SU-DHL-6 (cell line): ENCODE data around the gene ZNF627.

Experiments
- H2AFZ ChIP-seq: fragments of 200-600 bp; sonication (generic); 2 replicates; pipeline ENCODE4 v1.6.1; 2014; ENCODE audit warnings: low read depth, mild to moderate bottlenecking, moderate library complexity, mixed read lengths, antibody characterized with exemption, low read length; ENCODE audit not compliant: severe bottlenecking
- H3F3A ChIP-seq: fragments of 200-600 bp; shearing (Covaris generic); 2 replicates; pipeline ENCODE4 v1.6.0; 2016; ENCODE audit warnings: antibody characterized with exemption, mild to moderate bottlenecking; ENCODE audit not compliant: insufficient read depth
- H3K27ac ChIP-seq: fragments of 200-600 bp; sonication (generic); 2 replicates; pipeline ENCODE4 v1.5.1; 2016; ENCODE audit warnings: low read depth, mild to moderate bottlenecking, low read length, moderate library complexity, mixed read lengths
- H3K27me3 ChIP-seq: fragments of 200-600 bp; sonication (generic), shearing (Covaris generic); 2 replicates; pipeline ENCODE4 v1.6.0; 2014; ENCODE audit warnings: mild to moderate bottlenecking, low read length
- H3K36me3 ChIP-seq: fragments of 200-600 bp; sonication (generic); 2 replicates; pipeline ENCODE4 v1.6.1; 2014; ENCODE audit warnings: mild to moderate bottlenecking, low read length, mixed read lengths
- H3K4me2 ChIP-seq: fragments of 300-600, 200-600 bp; shearing (Covaris generic), sonication (generic); 2 replicates; pipeline ENCODE4 v1.6.0; 2014; ENCODE audit warnings: low read length, low read depth, mild to moderate bottlenecking; ENCODE audit not compliant: poor library complexity, severe bottlenecking
- H3K4me3 ChIP-seq: fragments of 200-600 bp; sonication (generic); 2 replicates; pipeline ENCODE4 v1.5.1; 2014; ENCODE audit warnings: antibody characterized with exemption, low read length, mild to moderate bottlenecking, mixed read lengths; ENCODE audit not compliant: insufficient read depth, poor library complexity, severe bottlenecking
- H3K79me2 ChIP-seq: fragments of 200-600 bp; sonication (generic); 2 replicates; pipeline ENCODE4 v1.6.1; 2014; ENCODE audit warnings: mild to moderate bottlenecking, low read length, moderate library complexity; ENCODE audit not compliant: insufficient read depth
- H3K9ac ChIP-seq: fragments of 200-600 bp; sonication (generic); 2 replicates; pipeline ENCODE4 v1.7.0; 2014; ENCODE audit warnings: mild to moderate bottlenecking, low read length
- H3K9me2 ChIP-seq: fragments of 200-600 bp; sonication (generic); replicated peaks from 2 replicates; pipeline ENCODE4 v1.6.1; 2014; ENCODE audit warnings: low read length; ENCODE audit not compliant: insufficient read depth
- H3K9me3 ChIP-seq: fragments of 200-600 bp; sonication (generic); 2 replicates; pipeline ENCODE4 v1.6.1; 2014; ENCODE audit warnings: low read length, mixed read lengths; ENCODE audit not compliant: insufficient read depth
- H4K20me1 ChIP-seq: fragments of 200-600 bp; sonication (generic); 2 replicates; pipeline ENCODE4 v1.6.1; 2014; ENCODE audit warnings: low read depth, mild to moderate bottlenecking, antibody characterized with exemption, low read length, moderate library complexity, mixed read lengths
- CTCF ChIP-seq: fragments of 200-600 bp; sonication (generic); IDR thresholded peaks from one replicate; pipeline ENCODE4 v1.5.1; 2017; ENCODE audit warnings: antibody characterized with exemption, mild to moderate bottlenecking, low read length, moderate library complexity; ENCODE audit not compliant: insufficient read depth, poor library complexity, severe bottlenecking
- EZH2phosphoT487 ChIP-seq: fragments of 200-600 bp; sonication (generic), shearing (Covaris generic); conservative IDR thresholded peaks from 2 replicates; pipeline ENCODE4 v1.6.1; 2018; ENCODE audit warnings: mild to moderate bottlenecking, antibody characterized with exemption, low read length, moderate library complexity, mixed read lengths

ZNF627 gene

GRCh38 chr19:11587302-11587974 is 9.8 kb upstream of the ZNF627 start:
- no peak overlapping the region for H3K9ac ChIP-seq
- H2AFZ ChIP-seq = no peak overlapping the region
- no peaks in the 10 kb centered on the region for H3K27me3 ChIP-seq
- H3K36me3 ChIP-seq = no peaks in the 10 kb centered on the region
- no peaks in the 10 kb centered on the region for H3K9me3 ChIP-seq
- no peaks in the 10 kb centered on the region for H3K9me2 ChIP-seq
- H3K4me2 ChIP-seq = no peak overlapping the region
- H3K79me2 ChIP-seq = no peaks in the 10 kb centered on the region
- no peaks in the 10 kb centered on the region for H4K20me1 ChIP-seq
- no peaks in the 10 kb centered on the region; the same call in 1 of the 2 replicates for H3F3A ChIP-seq
- H3K4me3 ChIP-seq = no peak overlapping the region
- H3K27ac ChIP-seq = 0 out of 2 replicates have a peak overlapping the region, but pooled peaks have one; percentile 23
- TF ChIP-seq CTCF = peak; percentile 84
- no peak for TF ChIP-seq EZH2phosphoT487

- Histone ChIP-seq H3K36me3 (no peaks in the 10 kb centered on the region), H3K27me3 (no peaks in the 10 kb centered on the region), H3K9me3 (no peaks in the 10 kb centered on the region), H3K27ac (no peak overlapping the region), H3K9me2 (no peaks in the 10 kb centered on the region), H3F3A (no peaks in the 10 kb centered on the region; the same call in 1 of the 2 replicates), H2AFZ (no peak overlapping the region), H3K4me3 (no peak overlapping the region), H3K79me2 (no peaks in the 10 kb centered on the region), H4K20me1 (no peaks in the 10 kb centered on the region), H3K4me2 (no peak overlapping the region), H3K9ac (no peak overlapping the region)
- peak; percentile 6 for TF ChIP-seq CTCF
- no peak for TF ChIP-seq EZH2phosphoT487
Measured at GRCh38 chr19:11587975-11588631, 9.2 kb upstream of the ZNF627 start.

- Histone ChIP-seq H3K27ac (no peak overlapping the region), H2AFZ (no peak overlapping the region), H3K9me3 (no peaks in the 10 kb centered on the region), H3K79me2 (peaks cover 15% of the 10 kb centered on the region), H4K20me1 (no peaks in the 10 kb centered on the region), H3K4me2 (no peak overlapping the region), H3K36me3 (no peaks in the 10 kb centered on the region), H3K9ac (no peak overlapping the region), H3K4me3 (no peak overlapping the region), H3F3A (no peaks in the 10 kb centered on the region), H3K9me2 (no peaks in the 10 kb centered on the region), H3K27me3 (no peaks in the 10 kb centered on the region)
- TF ChIP-seq EZH2phosphoT487 = no peak
- TF ChIP-seq CTCF = no peak
Measured at GRCh38 chr19:11594084-11594483, 3.2 kb upstream of the ZNF627 start.
